ENCODE results near the gene RXRA.

RXRA gene

DNA sequence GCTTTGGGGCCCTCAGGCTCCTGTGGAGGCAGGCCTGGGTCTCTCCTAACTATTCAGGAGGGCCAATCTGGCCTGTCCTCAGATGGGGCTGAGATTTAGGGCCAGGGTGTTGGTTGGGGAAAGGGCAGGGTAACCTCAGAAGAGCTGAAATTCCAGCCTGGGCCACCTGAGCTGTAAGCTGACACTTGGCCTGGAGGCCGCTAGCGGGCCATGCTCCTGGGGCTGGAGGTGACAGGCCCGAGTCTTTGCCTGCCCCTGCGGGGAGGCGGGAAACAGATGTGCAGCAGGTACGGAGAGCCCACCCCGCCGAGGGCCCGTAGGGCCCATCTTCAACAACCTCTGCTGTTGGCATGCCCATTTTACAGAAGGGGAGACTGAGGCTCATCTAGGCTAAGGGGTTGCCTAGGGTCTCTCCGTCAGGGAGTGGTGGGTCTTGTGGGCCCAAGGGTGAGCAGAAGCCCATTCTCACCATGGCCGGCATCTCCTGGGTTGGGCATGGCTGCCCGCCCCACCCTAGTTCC, 69.5 kb downstream of the RXRA start:
- TF ChIP-seq POLR2AphosphoS5 (IDR thresholded peaks at IDR 0.05; ENCODE audit: low read depth, low read length) = no peak
- no peak for TF ChIP-seq SIN3A (IDR thresholded peaks at IDR 0.05; ENCODE audit: borderline replicate concordance, insufficient read depth, low read length)
- TF ChIP-seq TAF1 (IDR thresholded peaks at IDR 0.05; ENCODE audit: borderline replicate concordance, insufficient read depth, low read length) = no peak
- TF ChIP-seq, protein P1, sequence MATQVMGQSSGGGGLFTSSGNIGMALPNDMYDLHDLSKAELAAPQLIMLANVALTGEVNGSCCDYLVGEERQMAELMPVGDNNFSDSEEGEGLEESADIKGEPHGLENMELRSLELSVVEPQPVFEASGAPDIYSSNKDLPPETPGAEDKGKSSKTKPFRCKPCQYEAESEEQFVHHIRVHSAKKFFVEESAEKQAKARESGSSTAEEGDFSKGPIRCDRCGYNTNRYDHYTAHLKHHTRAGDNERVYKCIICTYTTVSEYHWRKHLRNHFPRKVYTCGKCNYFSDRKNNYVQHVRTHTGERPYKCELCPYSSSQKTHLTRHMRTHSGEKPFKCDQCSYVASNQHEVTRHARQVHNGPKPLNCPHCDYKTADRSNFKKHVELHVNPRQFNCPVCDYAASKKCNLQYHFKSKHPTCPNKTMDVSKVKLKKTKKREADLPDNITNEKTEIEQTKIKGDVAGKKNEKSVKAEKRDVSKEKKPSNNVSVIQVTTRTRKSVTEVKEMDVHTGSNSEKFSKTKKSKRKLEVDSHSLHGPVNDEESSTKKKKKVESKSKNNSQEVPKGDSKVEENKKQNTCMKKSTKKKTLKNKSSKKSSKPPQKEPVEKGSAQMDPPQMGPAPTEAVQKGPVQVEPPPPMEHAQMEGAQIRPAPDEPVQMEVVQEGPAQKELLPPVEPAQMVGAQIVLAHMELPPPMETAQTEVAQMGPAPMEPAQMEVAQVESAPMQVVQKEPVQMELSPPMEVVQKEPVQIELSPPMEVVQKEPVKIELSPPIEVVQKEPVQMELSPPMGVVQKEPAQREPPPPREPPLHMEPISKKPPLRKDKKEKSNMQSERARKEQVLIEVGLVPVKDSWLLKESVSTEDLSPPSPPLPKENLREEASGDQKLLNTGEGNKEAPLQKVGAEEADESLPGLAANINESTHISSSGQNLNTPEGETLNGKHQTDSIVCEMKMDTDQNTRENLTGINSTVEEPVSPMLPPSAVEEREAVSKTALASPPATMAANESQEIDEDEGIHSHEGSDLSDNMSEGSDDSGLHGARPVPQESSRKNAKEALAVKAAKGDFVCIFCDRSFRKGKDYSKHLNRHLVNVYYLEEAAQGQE (IDR thresholded peaks at IDR 0.05; ENCODE audit: insufficient read depth in 1 of 2, low read depth in 2 of 2, low read length in 2 of 2) = no peak

DNA sequence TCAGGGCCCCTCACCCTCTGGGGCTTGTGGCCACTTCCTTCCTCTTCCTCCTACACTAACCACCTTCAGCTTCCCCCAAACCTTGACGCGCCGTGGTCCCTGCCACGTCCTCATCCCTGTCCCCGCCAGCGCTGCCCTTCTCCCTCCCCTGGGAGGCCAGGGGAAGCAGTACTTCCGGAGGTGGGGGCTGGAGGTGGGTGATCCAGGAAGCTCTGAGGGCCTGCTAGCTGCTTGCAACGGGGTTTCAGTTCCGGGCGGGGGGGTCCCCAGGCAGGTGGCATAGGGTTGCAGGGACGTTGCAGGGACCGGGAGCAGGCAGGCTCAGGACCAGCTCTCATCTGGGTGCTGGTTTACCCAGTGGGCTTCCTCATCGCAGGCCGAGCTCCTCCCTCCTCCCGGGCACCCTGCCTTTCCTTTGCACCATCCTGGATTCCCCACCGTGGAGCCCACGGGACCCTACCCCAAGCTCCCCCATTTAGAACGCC, 70.0 kb downstream of the RXRA start:
- TF ChIP-seq FOXP2 (optimal IDR thresholded peaks at IDR 0.05; ENCODE audit: borderline replicate concordance, extremely low read depth, extremely low read length, insufficient read depth) (no peak), TAF1 (IDR thresholded peaks at IDR 0.05; ENCODE audit: borderline replicate concordance, insufficient read depth, low read length) (no peak), POLR2AphosphoS5 (IDR thresholded peaks at IDR 0.05; ENCODE audit: low read depth, low read length) (no peak), SIN3A (IDR thresholded peaks at IDR 0.05; ENCODE audit: borderline replicate concordance, insufficient read depth, low read length) (no peak)
- TF ChIP-seq, protein P1 (IDR thresholded peaks at IDR 0.05; ENCODE audit: insufficient read depth in 1 of 2, low read depth in 2 of 2, low read length in 2 of 2) = no peak

DNA sequence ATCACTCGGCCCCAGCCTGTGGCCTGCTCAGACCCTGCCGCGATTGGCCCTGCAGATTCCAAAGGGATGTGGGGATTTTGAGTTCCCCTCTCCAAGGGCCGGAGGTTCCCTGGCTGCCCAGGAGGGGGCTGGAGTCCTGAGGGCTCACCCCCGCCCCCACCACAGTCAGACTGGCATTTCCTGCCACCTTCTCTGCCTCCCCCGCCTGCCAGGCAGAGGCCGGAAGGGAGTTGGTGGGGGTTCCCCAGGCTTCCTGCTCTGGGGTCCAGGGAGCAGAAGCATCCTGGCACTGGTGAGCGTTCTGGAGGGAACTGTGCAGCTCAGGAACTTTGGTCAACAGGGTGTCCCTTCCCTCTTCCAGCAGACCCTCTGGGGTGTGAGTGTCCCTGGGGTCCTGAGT, 70.6 kb downstream of the RXRA start:
- TF ChIP-seq POLR2AphosphoS5 (IDR thresholded peaks at IDR 0.05; ENCODE audit: low read depth, low read length) (no peak), FOXP2 (optimal IDR thresholded peaks at IDR 0.05; ENCODE audit: borderline replicate concordance, extremely low read depth, extremely low read length, insufficient read depth) (no peak)
- TF ChIP-seq, protein P1 (IDR thresholded peaks at IDR 0.05; ENCODE audit: insufficient read depth in 1 of 2, low read depth in 2 of 2, low read length in 2 of 2) = no peak

DNA sequence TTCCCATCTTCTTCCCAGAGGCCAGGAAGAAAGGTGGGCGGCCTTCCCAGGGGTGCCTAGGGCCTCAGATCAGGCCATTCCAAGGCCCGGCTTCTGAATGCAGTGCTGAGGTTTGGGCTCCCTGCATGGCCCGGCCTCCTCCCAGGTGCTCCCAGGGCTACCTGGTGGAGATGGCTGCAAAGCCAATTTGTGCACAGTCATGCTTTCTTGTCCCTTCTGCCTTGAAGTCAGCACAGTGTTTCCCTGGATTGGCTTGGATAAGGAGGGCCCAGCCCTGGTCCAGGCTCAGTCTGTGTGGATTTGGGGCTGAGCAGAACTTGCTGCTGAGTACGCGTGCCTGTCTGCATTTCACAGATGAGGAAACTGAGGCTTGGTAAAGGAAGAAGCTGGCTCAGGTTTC, 72.5 kb downstream of the RXRA start:
- TF ChIP-seq FOXP2 (optimal IDR thresholded peaks at IDR 0.05; ENCODE audit: borderline replicate concordance, extremely low read depth, extremely low read length, insufficient read depth) = no peak
- TF ChIP-seq POLR2AphosphoS5 (IDR thresholded peaks at IDR 0.05; ENCODE audit: low read depth, low read length) = no peak
- no peak for TF ChIP-seq SIN3A (IDR thresholded peaks at IDR 0.05; ENCODE audit: borderline replicate concordance, insufficient read depth, low read length)
- TF ChIP-seq TAF1 (IDR thresholded peaks at IDR 0.05; ENCODE audit: borderline replicate concordance, insufficient read depth, low read length) = no peak
- TF ChIP-seq, protein P1 (IDR thresholded peaks at IDR 0.05; ENCODE audit: insufficient read depth in 1 of 2, low read depth in 2 of 2, low read length in 2 of 2) = no peak
